ENCODE results near the gene GRM4. TPM values are rescaled to one million over a fixed set of nuclear protein-coding genes. Genes with fewer than 3 reads are reported as not detected.

The GRM4 gene
- total and polyA plus RNA-seq, 10 of the 15 experiments (the other 5 are each of a cell fraction or from before 2014, with no cell fraction given): 0.01 to 0.31 (median 0.05) TPM; not detected in 2

GRCh38 chr6:34182751-34183531 is 37.1 kb upstream of the GRM4 start (continued):
- TF ChIP-seq CBX3 (IDR thresholded peaks at IDR 0.05; ENCODE audit: borderline replicate concordance, low read depth): no peak
- TF ChIP-seq JUNB (IDR thresholded peaks at IDR 0.05): no peak

DNA sequence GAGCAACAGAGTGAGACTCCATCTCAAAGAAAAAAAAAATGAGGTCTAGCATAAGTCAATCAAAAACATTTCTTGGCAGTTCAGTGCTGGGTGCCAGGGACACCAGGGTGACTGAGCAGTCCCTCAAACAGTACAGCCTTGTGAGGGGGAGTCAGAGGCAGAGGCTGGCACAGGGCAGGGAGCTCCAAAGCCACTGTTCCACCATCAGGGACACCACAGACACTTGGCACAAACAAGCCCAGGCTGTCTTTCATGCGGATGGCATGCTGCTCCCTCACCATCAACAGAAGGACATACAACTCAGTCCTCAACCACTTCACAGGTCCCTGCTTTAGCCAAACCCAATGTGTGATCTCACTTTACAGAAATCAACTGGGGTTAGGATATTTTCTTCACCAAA is 36.0 kb upstream of the GRM4 start:
- no peak for ATAC-seq
- Histone ChIP-seq H3K27ac (ENCODE audit: control insufficient read depth, insufficient read depth) (no peak overlapping the region), H3K9ac (ENCODE audit: control insufficient read depth, insufficient read depth, low read length) (no peak overlapping the region), H3K4me3 (no peak overlapping the region), H3K79me2 (ENCODE audit: control insufficient read depth, insufficient read depth, low read length) (no peaks in the 10 kb centered on the region), H3K4me1 (ENCODE audit: control insufficient read depth, insufficient read depth, low read length) (peaks cover 11% of the 10 kb centered on the region), H3K36me3 (ENCODE audit: control insufficient read depth in 2 of 2, insufficient read depth in 2 of 2, low read length in 1 of 2) (no peaks in the 10 kb centered on the region), H3K9me3 (replicated peaks; ENCODE audit: control insufficient read depth, insufficient read depth, low read length) (peaks cover 11% of the 10 kb centered on the region), H3K4me2 (ENCODE audit: control insufficient read depth, insufficient read depth) (no peak overlapping the region; the same call in 1 of the 2 replicates), H2AFZ (ENCODE audit: control insufficient read depth, low read depth, low read length) (no peak overlapping the region), H4K20me1 (ENCODE audit: control insufficient read depth, insufficient read depth) (no peaks in the 10 kb centered on the region), H3K27me3 (replicated peaks in 1 of 2; ENCODE audit: control insufficient read depth in 2 of 2, insufficient read depth in 2 of 2, low read length in 1 of 2) (no peaks in the 10 kb centered on the region)
- SMC1A ChIA-PET (ENCODE audit: uncharacterized antibody, unreplicated experiment): no interaction called here
- FAIRE-seq: no peak
- intact Hi-C loops (cut with micrococcal nuclease; ENCODE audit: unreplicated experiment): no loop called here
- no peak for DNase-seq (ENCODE audit: low read depth, low spot score)
- no TSS peak for BruUV-seq (replicated peaks)
- CTCF ChIA-PET: interaction anchor here (1.5 kb wide), 1 partner anchor 19 kb away, joined by 3 read pairs; no protein-coding TSS in a partner anchor
- RAD21 ChIA-PET (ENCODE audit: unreplicated experiment): no interaction called here
- in situ Hi-C loops (cut with MboI): no loop called here
- TF ChIP-seq CREM (IDR thresholded peaks at IDR 0.05; ENCODE audit: low read depth) (no peak), TBL1XR1 (IDR thresholded peaks at IDR 0.05; ENCODE audit: low read depth, low read length) (no peak), CBFB (IDR thresholded peaks at IDR 0.05; ENCODE audit: low read depth) (no peak), WRNIP1 (IDR thresholded peaks at IDR 0.05; ENCODE audit: borderline replicate concordance, low read depth, low read length) (no peak)
- POLR2A ChIA-PET: interaction anchor here (0.7 kb wide), 1 partner anchor 797 kb away, joined by 3 read pairs; no protein-coding TSS in a partner anchor
- 38% methylated on average over 1 of the region's 1 CpG for WGBS (ENCODE audit: insufficient coverage, insufficient replicate concordance, low lambda C conversion rate, missing lambda C conversion rate)

All from GM12878 (cell line).